Measurements from ENCODE around the gene SLC35G6.
"Not testable (repeated sequence)": the region's sequence is repeated elsewhere in the genome, so short reads cannot be mapped to it uniquely, and the experiment has no call there.

SLC35G6 gene

DNA sequence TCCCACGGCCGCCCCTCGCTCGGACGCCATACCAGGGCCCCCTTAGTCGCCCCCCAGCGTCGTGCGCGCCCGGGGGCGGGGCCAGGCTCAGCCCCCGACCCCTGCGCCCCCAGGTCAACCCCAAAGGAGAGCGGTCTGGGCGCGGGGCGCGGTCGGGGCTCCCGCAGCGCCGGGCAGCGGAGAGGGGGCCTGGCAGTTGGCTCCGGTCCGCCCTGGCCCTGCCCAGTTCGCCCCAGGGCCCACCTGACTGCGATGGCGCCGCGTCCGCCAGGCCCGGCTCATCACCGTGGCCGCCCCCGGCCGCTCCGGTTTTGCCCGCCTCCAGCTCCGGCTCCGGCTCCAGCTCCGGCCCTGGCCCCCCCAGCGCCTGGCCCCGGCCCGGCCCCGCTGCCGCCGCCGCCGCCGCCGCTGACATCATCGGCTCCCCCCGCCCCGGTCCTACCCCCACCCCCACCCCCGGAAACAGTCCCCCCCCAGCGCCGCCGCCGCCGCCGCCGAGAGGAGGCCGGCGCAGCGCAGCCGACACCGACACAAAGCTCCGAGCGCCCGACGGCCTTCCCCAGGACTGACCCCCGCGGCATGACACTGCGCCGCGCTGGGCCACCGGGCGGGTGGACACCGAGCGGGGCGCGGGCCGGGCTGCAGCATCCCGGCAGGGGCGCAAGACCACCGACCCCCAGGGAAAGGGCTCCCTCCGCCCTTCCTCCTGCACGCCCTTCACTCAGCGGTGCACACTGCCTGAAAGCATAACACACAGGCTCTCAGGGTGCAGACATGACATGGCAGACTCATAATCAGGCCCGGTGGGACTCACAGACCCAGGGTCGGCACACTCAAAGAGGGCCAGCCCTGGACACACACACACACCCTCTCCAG is 1.8 kb upstream of the SLC35G6 start, which contains the start of gene ZBTB4:
TSS of gene ZBTB4 (minus strand) at position 419 of the 876 bp plus-strand sequence. CDS start 12,830 bp downstream, outside the sequence.
- DNase-seq (ENCODE audit: low read depth): peak; percentile 44

GRCh38 chr17:7480089-7480384 is 1.2 kb upstream of the SLC35G6 start:
- no peak for DNase-seq (ENCODE audit: low read depth)

DNA sequence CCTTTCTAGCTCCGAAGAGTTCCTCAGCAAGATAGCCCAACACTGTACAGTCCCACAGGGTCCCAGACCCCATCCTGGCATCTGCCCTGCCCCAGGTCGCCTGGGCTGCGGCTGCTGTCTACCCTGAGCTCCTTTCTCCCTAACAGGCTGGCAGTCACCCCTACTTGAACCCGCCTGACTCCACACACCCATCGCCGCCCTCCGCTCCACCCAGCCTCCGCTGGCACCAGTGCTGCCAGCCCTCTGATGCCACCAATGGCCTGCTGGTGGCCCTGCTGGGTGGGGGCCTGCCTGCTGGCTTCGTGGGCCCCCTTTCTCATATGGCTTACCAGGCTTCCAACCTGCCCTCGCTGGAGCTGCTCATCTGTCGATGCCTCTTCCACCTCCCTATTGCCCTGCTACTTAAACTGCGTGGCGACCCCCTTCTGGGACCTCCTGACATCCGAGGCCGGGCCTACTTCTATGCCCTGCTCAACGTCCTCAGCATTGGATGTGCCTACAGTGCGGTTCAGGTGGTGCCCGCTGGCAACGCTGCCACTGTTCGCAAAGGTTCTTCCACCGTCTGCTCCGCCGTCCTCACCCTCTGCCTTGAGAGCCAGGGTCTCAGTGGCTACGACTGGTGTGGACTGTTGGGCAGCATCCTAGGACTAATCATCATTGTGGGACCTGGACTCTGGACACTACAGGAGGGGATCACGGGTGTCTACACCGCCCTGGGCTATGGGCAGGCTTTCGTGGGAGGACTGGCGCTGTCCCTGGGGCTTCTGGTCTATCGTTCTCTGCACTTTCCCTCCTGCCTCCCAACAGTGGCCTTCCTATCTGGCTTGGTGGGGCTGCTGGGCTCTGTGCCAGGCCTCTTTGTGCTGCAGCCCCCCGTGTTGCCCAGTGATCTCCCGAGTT is 846 bp downstream of the SLC35G6 start:
- DNase-seq (ENCODE audit: low read depth): not testable (repeated sequence)

- not testable (repeated sequence) for DNase-seq (ENCODE audit: low read depth)
Observed at GRCh38 chr17:7482742-7483088, 1.5 kb downstream of the SLC35G6 start.

DNA sequence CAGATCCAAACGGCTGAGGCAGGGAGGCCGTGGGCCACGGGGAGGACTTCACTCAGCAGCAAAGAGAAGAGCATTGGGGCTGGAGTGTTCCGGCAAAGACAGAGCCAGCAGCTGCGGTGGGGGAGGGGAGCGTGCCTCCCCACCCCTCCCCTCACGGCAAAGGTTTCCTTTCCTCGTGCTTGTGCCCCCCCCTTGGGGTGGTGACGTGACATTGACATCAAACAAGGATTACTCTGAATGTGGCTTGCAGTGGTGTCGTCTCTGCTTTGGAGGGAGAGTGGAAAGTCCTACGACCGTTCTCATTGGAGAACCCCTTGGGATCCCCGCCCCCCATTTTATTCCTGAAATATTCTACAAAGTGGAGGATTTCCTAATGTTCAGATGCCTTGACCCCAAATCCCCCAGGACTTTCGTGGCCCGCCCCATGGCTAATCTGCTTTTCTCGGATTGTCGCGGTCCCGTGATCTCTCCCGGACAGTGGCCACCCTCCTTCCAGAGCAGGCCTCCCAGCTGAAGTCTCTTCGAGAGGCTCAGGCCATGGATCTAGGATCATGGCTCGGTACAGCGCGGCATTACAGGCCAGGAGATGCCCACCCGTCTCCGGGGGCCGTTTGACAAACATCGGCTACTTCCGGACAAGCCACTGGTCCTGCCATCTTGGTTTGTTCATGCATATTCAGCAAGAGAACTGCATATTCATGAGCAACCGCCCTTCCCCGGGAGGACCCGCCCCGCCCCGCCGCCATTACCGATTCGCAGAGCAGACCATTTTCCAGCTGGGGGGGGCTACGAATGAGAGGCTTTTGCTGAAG is 2.2 kb downstream of the SLC35G6 start:
- peak; percentile 93 for DNase-seq (ENCODE audit: low read depth)

GRCh38 chr17:7484067-7484918 is 3.0 kb downstream of the SLC35G6 start, which contains the start of gene POLR2A:
TSS of gene POLR2A (plus strand) at chr17:7484366.
- DNase-seq (ENCODE audit: low read depth): peak; percentile 98

- DNase-seq (ENCODE audit: low read depth): no peak
Observed at GRCh38 chr17:7484919-7485377, 3.7 kb downstream of the SLC35G6 start.

DNA sequence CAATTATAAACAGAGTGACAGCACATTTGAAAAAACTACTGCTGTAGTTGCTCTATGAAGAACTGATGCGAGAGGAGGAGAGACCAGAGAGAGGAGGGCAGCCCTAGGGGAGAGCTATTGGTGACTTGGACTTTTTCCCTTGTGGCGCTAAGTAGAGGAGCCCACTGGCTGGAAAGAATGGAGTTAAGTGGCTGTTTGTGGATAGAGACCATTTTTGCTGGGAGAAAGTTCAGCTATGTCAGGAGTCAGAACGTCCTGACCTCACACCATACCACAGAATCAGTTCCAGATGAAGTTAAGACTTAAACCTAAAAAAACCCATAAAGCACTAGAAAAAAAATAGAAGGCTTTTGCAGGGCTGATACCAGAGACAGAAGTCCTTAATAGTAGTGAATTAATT is 4.9 kb downstream of the SLC35G6 start:
- DNase-seq (ENCODE audit: low read depth): peak; percentile 42

DNA sequence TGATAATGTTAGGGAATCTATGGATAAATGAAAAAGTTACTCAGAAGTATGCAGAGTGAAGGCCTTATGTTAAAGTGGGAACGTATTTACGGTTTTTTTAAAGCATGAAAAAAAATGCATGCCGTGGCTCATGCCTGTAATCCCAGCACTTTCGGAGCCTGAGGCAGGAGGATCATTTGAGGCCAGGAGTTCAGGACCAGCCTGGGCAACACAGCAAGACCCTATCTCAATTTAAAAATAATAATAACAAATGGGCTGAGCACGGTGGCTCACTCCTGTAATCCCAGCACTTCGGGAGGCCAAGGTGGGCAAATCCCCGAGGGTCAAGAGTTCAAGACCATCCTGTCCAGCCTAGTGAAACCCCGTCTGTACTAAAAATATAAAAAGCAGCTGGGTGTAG is 8.9 kb downstream of the SLC35G6 start:
- no peak for DNase-seq (ENCODE audit: low read depth)

DNA sequence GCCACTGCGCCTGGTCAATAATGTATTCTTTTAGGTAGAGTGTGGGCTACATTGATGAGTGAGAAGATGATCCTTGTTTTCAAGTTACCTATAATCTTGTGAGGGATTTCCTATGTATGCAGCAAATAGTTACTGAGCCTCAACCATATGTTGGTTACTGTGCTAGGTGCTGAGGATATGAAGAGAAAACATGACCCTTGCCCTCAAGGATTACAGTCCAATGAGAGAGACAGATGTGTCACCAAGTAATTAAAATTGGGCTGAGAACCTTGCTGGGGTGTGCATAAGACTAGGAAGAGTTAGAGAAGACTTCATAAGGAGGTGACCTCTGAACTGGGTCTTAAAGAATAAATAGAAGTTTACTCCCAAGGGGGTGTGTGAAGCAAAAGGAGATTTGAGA is 10.3 kb downstream of the SLC35G6 start:
- no peak for DNase-seq (ENCODE audit: low read depth)

GRCh38 chr17:7493941-7494340 is 12.7 kb downstream of the SLC35G6 start:
- DNase-seq (ENCODE audit: low read depth): no peak

DNA sequence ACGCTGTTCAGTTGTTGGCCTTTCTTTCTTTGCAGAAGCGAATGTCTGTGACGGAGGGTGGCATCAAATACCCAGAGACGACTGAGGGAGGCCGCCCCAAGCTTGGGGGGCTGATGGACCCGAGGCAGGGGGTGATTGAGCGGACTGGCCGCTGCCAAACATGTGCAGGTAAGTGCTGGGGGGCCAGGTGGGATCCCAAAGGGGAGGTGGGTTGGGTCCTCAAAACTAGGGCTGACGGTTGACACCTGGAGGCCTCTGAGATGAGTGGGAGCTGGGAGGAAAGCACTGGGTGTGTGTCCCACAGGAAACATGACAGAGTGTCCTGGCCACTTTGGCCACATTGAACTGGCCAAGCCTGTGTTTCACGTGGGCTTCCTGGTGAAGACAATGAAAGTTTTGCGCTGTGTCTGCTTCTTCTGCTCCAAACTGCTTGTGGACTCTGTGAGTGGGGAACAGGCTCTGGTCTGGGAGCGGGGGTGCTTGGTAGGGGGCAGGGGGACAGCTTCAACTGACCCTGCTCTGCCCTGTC is 14.7 kb downstream of the SLC35G6 start:
- DNase-seq (ENCODE audit: low read depth): no peak

GRCh38 chr17:7496470-7497183 is 15.4 kb downstream of the SLC35G6 start:
- no peak for DNase-seq (ENCODE audit: low read depth)

DNA sequence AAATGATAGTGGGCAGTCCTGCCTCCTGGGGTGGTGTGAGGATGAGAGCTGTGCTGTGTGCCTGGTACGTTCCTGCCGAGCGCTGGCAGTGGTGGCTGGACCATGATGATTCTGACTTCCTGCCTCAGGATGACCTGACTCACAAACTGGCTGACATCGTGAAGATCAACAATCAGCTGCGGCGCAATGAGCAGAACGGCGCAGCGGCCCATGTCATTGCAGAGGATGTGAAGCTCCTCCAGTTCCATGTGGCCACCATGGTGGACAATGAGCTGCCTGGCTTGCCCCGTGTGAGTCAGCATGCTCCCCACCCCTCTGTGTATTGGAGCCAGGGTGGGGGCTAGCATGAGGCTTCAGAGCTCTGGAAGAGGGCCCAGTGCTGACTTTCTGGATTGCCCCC is 16.0 kb downstream of the SLC35G6 start:
- DNase-seq (ENCODE audit: low read depth): no peak

DNA sequence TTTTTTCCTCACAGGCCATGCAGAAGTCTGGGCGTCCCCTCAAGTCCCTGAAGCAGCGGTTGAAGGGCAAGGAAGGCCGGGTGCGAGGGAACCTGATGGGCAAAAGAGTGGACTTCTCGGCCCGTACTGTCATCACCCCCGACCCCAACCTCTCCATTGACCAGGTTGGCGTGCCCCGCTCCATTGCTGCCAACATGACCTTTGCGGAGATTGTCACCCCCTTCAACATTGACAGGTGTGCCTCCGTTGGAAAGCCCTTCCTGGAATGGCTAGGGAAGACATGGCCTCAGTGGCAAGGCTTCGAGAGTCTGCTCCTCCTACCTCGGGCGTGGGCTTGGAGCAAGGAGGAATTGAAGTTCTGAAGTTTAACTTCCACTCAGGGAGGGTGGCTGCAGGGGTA is 16.4 kb downstream of the SLC35G6 start:
- DNase-seq (ENCODE audit: low read depth): no peak

DNA sequence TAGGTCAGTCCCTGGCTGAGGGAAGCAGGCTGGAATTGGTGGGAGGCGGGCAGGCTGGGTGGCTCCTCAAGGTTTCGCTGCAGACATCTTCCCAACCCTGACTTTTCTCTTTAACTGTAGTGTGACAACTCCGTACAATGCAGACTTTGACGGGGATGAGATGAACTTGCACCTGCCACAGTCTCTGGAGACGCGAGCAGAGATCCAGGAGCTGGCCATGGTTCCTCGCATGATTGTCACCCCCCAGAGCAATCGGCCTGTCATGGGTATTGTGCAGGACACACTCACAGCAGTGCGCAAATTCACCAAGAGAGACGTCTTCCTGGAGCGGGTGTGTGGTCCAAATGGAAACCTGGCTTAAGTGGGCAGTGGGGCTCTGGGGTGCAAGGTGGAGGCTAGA is 17.9 kb downstream of the SLC35G6 start:
- no peak for DNase-seq (ENCODE audit: low read depth)

- no peak for DNase-seq (ENCODE audit: low read depth)
Observed at GRCh38 chr17:7501729-7502128, 20.5 kb downstream of the SLC35G6 start.

DNA sequence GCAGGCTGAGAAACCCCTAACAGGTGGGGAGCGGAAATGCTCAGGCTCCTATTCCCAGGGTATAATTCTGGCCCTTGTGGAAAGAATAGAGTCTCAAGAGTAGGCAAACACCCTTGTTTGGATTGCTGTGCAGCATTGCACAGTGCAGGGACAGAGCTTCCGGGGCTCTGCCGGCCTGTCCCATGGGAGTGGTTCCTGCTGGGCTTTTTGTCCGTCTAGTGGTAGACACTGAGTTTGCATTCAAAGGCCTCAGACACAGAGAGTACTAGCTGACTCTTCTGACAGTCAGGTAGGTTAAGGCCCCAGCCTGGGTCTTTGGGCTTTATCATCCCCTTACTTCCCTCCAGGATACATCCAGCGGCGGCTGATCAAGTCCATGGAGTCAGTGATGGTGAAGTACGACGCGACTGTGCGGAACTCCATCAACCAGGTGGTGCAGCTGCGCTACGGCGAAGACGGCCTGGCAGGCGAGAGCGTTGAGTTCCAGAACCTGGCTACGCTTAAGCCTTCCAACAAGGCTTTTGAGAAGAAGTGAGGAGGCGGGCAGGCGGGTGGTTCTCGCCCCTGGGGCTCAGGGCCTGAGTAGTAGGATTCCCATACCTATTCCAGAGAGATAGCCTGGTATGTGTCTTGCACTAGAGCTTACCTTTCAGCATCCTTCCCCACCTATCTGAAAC is 21.1 kb downstream of the SLC35G6 start:
- DNase-seq (ENCODE audit: low read depth): no peak

GRCh38 chr17:7502987-7503386 is 21.7 kb downstream of the SLC35G6 start:
- no peak for DNase-seq (ENCODE audit: low read depth)

DNA sequence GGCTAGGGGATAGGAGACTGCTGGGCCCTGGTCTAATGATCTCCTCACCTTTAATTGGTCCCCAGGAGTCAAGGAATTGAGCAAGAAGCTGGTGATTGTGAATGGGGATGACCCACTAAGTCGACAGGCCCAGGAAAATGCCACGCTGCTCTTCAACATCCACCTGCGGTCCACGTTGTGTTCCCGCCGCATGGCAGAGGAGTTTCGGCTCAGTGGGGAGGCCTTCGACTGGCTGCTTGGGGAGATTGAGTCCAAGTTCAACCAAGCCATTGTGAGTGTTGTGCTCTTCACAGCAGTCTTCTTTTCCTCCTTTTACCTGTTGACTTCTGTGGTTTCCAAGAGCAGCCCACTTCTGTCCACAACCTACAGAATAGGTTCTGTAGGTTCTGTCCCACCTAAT is 22.3 kb downstream of the SLC35G6 start:
- DNase-seq (ENCODE audit: low read depth): no peak

All from iris pigment epithelial cell (primary cell).